NCI-H345 (cell line): ENCODE measurements around the gene TCEA3.

ENCODE experiments used
- DNase-seq: peaks from one replicate; lab custom pipeline; 2025; lab: John Stamatoyannopoulos, UW

The TCEA3 gene

DNA sequence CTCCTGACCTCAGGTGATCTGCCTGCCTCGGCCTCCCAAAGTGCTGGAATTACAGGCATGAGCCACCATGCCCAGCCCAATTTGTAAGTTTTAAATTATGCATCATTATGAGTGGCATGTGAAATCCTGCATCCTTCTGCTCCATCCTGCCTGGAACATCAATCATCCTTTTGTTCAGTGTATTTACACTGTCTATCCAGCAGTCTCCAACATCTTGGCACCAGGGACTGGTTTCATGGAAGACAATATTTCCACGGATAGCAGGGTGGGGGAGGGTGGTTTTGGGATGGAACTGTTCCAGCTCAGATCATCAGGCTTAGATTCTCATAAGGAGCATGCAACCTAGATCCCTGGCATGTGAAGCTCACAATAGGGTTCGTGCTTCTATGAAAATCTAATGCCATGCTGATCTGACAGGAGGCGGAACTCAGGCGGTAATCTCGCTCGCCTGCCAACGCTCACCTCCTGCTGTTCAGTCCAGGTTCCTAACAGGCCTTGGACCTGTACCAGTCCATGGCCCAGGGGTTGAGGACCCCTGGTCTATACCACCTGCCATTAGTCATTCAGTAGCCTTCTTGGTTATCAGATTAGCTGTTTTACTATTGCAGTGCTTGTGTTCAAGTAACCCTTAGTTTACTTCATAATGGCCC, 22.2 kb upstream of the TCEA3 start:
- peak; percentile 17 for DNase-seq

GRCh38 chr1:23444596-23445390, 20.2 kb upstream of the TCEA3 start:
- no peak for DNase-seq

DNA sequence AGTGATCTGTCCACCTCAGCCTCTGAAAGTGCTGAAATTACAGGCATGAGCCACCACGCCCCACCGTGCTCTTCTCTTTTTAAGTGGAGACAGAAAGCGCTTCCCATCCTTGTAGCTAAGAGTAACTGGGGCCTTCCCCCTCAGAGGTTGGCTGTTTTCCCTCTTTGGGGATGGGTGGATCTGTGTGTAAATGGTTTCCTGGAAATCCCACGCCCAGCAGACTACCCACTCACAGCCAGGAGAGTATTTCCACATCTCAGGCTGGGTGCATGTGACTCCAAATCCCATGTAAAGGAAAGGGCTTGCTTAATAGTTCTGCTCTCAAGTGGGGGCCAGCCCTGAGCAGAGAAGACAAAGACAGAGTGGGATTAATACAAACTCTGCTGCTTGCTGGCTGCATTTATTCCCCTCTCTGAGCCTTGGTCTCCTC, 19.6 kb upstream of the TCEA3 start:
- DNase-seq, result no peak

DNA sequence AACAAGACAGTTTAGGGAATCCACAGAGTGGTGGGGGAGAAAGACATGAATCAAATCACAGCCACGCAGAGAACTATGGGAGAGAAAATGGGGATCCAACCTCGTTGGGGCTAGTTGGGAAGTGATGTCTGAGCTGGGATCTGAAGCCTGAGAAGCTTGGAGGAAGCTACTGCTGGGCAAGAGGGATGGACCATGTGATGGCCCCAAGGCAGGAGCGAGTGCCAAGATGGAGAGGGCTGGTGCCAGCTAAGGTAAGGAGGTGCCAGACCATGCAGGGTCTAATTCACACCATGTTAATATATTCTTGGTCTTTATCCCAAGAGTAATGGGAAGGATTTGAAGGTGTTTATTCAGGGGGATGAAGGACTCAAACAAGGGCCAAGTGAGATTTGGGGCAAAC, 18.2 kb upstream of the TCEA3 start:
- no peak for DNase-seq

DNA sequence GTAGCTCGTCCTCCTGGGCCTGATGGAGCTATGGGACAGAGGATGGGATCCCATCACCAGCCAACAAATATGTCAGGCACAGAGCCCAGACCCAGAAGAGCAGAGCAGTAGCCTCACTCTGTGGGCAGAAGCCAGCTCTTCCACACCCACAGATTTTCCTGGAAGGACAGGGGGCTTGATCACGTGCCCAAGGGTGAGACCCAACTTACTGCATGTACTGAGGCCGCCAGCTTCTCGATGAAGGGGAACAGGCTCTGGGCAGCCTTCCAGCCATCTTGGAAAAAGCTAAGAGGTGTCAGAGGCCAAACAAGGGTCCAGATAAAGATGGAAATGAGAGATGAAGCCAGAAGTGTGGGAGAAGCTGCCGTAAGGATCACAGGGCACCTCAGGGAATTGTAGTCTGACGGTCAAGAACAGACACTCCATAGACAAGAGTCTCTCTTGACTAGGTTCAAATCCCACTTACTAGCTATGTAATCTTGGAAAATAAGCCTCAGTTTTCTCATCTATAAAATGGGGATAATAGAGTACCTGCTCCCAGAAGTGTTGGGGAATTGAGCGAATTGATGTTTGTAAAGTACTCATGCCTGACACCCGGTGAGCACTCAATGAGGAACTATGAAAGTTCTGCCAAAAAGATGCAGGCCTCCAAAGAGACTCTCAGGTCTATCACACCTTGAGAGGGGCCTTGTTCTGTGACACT, 17.0 kb upstream of the TCEA3 start:
- no peak for DNase-seq

DNA sequence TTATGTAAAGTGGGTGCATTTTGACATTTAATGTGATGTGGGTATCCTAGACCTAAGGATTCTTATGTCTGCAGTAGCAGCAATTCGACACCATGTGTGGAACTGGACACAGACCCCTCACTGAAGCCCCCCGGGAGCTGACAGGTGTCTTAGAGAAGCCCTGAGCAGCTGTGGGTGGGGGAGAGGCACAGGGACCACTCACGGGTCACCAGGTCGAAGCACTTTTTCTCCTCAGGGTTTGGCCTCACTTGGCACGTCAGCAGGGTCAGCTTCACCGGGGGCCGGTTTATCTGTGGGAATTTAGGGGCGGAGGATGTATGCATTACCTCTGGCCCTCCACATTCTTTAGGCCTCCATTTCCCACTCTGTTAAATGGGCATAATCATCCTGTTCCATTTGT, 14.0 kb upstream of the TCEA3 start:
- DNase-seq, result no peak

DNA sequence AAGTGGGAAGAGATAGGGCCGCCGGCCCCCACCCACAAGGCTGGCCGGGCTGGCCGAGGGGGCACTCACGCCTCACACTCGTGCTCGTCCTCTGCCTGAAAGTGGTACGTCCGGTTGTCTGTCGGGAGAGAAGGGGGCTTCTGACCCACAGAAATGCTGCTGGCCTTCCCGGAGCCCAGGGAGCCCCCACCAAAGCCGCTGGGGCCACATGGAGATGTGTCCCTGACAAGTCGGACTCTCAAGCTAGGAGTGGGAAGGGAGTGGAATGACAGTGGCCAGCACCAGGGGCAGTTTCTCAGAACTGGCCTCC, 12.8 kb upstream of the TCEA3 start:
- no peak for DNase-seq

DNA sequence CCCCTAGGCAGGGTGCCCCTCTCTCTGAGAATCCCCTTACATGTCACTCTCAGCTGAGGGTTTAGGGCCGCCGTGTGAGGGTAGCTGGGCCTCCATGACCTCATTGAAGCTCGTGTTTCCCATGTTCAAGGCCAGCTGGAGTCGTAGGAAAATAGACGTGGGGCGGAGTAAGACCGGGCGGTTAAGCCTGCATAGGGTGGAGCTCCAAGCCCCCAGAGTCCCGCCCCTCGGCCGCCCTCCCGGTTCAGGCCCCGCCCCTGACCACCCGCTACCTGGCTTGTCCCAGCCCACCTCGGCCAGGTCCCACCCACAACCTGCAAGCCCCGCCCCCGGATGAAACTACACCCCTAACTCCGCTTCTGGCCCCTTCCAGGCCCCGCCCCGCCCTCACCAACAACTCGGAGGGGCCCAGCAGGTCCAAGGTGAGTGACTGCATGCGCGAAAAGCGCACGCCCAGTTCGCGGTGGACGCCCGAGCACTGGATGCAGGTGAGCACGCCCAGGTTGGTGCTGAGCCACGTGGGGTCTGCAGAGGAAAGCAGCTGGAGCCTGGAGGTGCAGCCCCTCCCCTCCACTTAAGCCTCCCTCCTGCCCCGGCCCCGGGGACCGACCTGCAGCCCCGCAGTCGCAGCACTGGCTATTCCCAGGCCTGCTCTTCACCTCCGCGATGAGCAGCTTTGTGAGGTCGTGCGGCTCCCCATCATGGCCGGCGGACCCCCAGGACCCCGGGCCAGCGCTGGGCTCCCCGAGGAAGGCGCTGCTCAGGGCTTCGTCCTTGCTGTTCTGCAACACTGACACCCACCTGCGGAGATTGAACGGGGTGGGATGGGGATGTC, 12.2 kb upstream of the TCEA3 start:
- DNase-seq, result no peak

DNA sequence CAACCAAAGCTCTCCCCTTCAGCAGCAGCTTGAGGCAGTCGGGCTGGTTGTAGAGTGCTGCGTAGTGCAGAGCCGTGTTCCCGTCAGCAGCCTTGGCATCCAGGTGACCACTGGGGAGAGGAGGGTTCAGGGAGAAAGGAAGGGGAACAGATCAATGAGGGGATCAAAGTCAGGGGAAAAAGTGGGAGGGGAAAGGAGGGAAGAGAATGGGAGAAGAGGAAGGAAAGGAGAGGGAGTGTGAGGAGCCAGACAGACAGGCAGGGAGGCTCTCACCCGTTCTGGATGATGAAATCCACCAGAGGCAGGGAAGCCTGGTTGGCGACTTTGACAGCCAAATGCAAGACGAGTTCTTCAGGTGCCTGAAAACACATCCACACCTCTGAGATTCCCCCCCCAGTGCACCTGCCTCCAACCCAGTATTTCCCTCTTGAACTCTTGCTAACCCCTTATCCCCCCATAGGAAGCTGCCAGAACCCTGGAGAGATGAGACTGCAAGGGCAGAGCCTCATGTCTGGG, 9.8 kb upstream of the TCEA3 start:
- DNase-seq, result no peak

- no peak for DNase-seq
Measured at GRCh38 chr1:23433122-23433521, 8.6 kb upstream of the TCEA3 start.

DNA sequence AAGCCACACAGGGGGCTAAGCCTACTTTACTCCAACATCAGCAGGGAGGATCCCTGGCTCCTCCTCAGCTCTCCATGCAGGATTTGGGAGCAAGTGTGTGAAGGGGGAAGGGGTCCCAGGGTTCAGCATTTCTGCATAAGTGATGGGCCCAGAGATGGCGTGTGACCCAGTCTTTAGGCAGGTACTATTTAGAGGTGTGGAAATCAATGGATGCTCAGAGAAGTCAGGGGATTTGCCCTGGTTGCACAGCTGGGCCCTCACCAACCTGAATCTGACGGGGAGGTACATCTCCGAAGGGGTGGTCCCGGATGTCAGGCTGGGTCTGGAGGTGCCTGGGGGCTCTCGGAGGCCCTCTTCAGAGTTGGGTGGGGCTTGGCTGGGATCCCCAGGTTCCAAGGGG, 6.9 kb upstream of the TCEA3 start:
- DNase-seq, result no peak

DNA sequence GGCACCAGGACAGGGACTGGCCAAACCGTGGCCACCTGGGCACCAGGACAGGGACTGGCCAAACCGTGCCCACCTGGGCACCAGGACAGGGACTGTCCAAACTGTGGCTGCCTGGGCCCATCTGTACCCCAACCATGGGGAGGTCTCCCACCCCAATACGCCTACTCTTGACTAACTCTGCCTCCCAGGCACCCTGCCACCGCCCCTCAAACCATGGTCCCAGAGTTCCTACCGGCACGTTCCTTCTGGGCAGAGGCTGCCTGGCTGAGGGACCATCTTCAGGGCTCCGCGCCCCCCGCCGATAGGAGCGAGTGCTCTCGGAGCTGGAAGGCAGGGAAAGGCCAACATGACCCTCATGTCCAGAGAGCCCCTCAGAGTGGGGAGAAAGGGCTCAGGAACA, 6.3 kb upstream of the TCEA3 start:
- no peak for DNase-seq

- no peak for DNase-seq
Measured at GRCh38 chr1:23428136-23428905, 3.8 kb upstream of the TCEA3 start.

DNA sequence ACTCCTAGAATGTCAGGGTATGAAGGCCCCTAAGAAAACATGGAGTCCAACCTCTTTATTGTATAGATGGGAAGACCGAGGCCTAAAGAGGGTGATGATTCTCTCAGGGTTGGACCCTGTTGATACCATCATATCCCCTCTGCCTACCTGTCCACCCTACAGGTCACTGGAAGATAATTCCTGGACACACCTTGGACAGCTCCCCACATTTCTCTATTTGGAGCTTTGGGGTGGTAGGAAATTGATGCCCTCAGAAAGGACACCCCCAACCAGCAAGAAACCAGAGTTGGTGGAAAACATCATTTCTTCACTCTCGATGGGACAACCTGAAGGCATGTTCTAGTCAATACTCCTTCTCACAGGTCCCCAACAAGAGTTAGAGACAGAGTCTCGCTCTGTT, 3.0 kb upstream of the TCEA3 start:
- DNase-seq, result no peak

DNA sequence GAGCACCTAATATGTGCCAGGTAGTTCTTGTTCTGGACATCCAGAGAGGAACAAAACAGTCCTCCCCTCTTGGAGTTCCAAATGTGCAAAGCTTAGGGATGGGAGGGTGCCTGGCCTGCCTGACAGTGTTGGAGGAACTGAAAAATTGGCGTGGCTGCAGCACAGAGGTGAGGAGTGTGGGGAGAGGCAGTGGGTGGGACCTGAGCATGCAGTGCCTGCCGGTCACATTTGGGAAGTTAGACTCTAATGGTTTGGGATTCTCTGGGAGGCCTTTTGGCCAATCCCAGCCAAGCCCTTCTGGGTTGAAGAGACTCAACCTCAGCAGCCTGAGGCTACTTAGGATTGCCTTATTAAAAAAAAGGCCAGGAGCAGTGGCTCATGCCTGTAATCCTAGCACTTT, 2.3 kb upstream of the TCEA3 start:
- no peak for DNase-seq

- DNase-seq, result no peak
Measured at GRCh38 chr1:23425193-23425494, 596 bp upstream of the TCEA3 start.

DNA sequence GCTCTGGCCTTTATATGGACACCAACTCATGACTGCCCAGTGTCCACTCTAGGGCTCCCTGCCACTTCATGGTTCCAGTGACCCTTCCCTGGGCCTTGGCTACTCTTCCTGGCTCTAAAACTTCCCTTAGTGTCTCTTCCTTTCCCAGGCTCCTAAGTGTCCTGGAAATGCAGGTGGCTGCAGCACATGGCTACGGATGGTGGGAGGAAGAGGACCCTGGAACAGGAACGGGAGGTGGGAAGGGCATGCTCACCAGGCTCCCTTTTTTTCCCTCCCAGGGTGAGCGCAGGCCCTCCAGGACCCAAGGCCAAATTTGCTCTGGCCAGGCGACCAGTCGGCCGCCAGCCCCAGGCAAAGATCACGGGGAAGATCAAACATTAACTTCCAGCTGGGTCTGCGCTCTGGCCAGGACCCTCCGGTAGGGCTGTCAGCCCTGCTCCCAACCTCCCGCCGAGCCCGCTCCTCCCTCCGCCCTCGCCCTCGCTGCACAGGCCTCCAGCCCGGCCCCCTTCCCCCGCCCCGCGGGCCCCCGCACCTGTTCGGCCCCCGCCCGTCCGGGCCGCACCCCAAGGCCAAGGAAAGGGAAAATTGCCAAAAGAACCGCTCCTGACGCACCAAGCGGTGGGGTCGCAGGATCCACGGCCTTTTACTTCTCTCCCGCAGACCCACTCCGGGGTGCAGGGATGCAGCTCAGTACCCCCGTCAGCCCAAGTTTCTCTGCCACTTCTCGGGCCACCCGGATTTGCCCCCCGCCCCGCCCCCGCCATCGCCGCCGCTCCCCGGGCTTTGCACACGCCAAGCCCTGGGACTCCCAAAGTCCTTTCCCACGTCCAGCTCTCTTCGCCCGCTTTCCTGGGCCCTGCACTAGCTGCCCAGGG, 894 bp downstream of the TCEA3 start:
- DNase-seq, result no peak

DNA sequence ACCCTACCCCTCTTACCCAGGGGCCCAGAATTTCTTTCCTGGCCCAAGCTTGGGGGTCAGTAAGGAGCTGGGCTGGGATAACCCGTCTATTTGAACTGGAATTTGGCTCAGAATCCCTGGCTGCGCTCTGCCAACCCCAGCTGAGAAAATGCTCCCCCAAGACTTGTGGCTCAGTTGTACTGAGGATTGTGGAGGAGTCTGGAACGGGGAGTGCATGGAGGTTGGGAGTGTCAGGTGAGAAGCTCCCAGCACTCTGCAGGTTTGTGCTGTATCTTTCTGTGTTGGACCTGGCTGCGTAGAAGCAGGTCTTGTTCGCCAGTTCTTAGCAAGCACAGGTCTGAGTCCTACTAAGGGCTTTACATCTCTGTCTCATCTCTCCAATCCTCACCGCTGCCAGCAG, 1.6 kb downstream of the TCEA3 start:
- DNase-seq, result no peak

DNA sequence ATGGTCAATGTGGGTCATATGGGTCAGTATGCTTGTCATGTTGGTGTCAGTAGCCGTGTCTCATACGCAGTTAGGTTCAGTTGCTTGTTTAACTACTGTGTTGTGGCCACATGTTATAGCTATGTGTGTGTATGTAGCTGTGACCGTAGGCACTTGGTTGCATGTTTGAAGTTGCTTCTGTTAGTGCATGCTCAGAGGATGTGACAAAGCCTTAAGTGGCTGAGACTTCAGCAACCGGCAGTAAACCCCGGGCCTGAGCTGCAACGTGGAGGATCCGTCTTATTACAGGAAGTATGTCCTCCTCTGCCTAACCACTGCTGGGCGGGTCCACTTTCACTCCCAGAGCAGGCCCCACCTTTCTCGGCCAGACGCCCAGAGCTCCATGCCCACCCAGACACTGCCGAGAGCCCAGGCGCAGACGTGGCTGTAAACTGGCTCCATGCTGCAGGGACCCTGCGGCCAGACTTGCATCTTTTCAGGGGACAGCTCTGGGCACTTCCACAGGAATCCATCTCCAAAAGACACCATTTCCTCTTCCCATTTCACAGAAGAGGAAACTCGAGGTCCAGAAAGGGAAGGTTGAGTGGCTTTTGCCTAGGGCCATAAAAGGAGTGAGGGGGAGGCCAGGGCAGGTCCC, 2.2 kb downstream of the TCEA3 start:
- DNase-seq, result no peak

DNA sequence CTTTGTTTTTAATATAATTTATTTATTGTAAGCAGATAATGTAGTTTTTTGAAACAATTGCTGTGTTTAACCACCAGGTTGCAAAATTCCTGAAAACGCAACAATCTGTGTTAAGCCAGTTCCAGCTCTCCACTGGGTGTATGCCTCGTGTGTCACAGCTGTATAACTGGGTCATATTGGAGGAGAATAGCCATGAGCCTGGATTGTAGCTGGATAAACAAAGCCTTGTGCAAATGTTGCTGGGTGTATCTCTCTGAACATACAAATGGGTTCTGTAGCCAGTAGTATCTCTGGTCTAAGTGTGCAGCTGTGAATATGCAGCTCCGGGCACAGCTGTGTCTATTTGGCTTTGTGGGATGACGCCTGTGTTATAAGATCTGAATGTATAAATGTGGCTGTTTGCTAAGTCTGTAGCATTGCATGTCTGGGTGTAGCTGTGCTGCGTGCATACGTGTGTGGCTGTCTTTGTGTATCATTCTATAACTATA, 2.8 kb downstream of the TCEA3 start:
- no peak for DNase-seq
